H54 (cell line): ENCODE results near the gene HSD17B14.
"Not testable (repeated sequence)": the region's sequence is repeated elsewhere in the genome, so short reads cannot be mapped to it uniquely, and the experiment has no call there.

Experiments used
- DNase-seq: peaks from one replicate; pipeline ENCODE4 v3.0.0; 2011; ENCODE audit warnings: low spot score, mixed read lengths; ENCODE audit not compliant: insufficient read length
- FAIRE-seq: peaks from 3 replicates; lab custom pipeline; 2011; peaks lifted over from hg19 to GRCh38; lab: Jason Lieb, UNC
- POLR2A ChIP-seq: IDR thresholded peaks from 2 replicates; pipeline ENCODE4 v1.6.1; 2011; ENCODE audit warnings: low read depth, mild to moderate bottlenecking, low read length

HSD17B14 gene

DNA sequence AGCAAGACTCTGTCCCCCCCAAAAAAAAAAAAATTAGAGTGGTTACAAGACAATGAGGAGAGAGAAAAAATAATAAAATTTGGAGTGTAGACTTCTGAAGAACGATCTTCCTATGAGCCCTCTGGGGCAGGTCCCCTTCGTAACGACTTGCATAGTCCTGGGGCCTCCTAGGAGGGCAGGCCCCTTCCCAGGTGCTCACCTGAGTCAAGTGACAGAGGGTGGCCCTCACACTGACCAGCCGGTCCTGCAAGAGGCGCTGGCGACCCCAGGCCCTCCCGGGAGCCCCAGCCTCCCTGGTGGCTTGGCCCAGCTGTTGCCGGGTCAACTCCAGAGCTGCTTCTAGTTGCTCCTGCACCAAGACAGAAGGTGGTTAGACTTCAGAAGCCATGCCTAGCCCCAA, 17.2 kb upstream of the HSD17B14 start:
- DNase-seq (no peak), FAIRE-seq (no peak)
- no peak for TF ChIP-seq POLR2A

DNA sequence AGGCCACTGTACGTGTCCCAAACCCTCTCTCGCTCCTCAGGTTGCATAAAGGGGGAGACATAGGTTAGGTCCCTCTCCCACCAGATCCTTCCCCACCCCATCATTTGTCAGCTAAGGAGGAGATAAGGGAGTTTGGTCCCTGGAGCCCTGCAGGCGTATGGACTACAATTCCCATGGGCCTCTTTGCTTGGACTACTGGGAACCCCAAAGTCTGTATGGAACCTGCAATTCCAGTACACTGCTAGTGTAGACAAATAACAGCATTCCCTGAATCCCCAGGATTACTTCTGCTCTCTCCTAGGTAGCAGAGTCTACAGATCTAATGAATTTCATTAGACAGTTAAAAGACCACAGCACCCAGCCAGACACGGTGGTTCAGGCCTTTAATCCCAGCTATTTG, 16.0 kb upstream of the HSD17B14 start:
- TF ChIP-seq POLR2A: no peak
- no peak for DNase-seq
- FAIRE-seq: no peak

DNA sequence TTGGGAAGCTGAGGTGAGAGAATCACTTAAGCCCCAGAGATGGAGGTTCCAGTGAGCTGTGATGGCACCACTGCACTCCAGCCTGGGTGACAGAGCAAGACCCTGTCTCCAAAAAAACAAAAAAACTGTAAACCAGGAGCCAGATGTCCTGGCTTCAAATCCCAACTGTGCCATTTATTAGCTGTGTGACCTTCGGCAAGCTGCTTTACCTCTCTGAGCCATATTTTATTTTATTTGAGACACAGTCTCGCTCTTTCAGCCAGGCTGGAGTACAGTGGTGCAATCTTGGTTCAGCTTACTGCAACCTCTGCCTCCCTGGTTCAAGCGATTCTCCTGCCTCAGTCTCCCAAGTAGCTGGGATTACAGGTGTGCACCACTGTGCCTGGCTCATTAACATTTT, 10.4 kb upstream of the HSD17B14 start:
- not testable (repeated sequence) for DNase-seq, FAIRE-seq

DNA sequence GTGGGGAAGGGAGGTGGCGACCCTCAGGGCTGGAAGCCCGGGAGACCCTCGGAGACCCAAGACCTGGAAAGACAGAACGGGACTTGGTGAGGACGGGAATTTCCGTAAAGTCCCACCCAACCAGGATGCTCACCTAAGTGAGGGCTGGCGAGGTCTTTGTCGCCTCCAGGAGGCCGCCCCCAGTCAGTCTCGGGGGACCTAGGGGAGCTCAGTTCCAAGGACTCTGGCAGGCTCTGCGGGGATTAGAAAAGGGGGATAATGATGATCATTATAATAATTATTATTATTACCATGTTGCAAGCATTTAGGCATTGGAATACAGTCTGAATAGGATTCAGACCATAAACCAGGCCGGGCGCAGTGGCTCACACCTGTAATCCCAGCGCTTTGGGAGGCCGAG, 9.1 kb upstream of the HSD17B14 start:
- DNase-seq: no peak
- TF ChIP-seq POLR2A: no peak
- no peak for FAIRE-seq

DNA sequence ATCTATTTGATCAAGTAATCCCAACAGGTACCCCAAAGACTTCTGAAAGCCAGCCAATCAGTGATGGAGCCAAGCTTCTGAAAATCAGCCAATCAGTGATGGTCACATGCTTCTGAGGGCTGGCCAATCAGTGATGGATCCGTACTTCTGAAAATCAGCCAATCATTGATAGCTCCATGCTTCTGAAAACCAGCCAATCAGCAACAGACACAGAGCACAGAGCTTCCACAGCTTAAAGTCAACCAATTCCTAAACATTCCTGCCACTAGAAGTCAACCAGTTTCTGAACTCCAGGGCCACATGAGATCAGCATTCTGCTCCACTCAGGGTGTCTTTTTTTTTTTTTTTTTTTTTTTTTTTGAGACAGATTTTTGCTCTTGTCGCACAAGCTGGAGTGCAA, 8.2 kb upstream of the HSD17B14 start:
- DNase-seq (no peak), FAIRE-seq (no peak)
- no peak for TF ChIP-seq POLR2A

DNA sequence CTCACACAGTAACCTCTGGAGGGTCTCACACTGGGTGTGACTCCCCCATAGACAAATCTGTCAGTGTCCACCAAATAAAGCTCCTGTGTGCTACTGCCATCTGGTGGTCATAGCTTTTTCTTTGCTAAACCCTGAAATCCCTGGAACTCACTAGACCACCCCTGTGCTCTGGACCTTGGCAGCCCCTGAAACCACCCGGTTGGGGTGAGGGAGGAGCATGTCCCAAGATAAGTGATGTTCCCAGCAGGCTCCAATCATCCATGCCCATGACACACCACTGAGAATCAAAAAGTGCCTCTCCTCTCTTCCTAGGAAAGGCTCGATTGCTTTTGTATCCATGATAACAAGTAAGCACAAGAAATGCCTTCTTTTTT, 6.5 kb upstream of the HSD17B14 start:
- FAIRE-seq: no peak
- DNase-seq: no peak
- no peak for TF ChIP-seq POLR2A

DNA sequence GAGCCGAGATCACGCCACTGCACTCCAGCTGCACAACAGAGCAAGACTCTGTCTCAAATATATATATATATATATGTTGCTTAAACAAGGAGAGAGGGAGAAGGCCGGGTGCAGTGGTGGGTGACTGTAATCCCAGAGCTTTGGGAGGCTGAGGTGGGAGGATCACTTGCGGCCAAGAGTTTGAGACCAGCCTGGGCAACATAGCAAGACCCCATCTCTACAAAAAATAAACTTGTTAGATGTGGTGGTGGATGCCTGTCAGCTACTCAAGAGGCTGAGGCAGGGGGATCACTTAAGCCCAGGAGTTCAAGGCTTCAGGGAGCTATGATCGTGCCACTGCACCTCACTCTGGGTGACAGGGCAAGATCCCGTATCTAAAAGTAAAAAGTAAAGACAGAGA, 5.3 kb upstream of the HSD17B14 start:
- TF ChIP-seq POLR2A: no peak
- no peak for DNase-seq
- no peak for FAIRE-seq

DNA sequence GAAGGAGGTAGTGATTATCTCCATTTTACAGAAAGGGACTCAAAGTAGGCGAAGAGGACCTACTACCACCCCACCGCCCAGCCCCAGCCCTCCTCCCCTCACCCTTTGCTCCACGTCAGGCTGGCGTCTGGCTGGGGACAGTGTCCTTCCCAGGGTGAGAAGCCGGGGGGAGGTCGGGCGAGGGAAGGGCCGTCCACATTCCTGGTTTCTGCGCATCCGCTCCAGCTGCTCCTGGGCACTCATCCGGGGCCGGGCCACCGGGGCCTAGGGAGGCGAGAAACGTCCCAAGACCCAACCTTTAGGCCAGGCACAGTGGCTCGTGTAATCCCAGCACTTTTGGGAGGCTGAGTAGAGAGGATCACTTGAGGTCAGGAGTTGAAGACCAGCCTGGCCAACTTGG, 4.8 kb upstream of the HSD17B14 start:
- no peak for FAIRE-seq
- TF ChIP-seq POLR2A: no peak
- no peak for DNase-seq

DNA sequence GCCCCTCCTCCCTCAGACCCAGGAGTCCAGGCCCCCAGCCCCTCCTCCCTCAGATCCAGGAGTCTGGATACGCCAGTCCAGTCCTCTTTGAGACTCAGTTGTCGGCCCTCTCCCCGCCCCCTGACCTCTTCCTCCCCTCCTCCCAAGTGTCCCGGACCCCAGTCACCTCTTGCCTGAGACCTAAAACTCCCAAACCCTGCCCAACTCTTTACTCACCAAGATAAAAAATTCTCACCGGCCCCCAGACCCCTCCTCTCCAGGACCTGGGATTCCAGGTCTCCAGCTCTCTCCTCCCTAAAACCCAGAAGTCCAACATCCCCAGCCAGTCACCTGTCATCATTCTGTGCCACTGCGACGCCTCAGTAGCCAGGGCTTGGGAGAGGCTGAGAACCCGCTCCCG, 1.4 kb upstream of the HSD17B14 start:
- DNase-seq (no peak), FAIRE-seq (no peak)
- TF ChIP-seq POLR2A: no peak

DNA sequence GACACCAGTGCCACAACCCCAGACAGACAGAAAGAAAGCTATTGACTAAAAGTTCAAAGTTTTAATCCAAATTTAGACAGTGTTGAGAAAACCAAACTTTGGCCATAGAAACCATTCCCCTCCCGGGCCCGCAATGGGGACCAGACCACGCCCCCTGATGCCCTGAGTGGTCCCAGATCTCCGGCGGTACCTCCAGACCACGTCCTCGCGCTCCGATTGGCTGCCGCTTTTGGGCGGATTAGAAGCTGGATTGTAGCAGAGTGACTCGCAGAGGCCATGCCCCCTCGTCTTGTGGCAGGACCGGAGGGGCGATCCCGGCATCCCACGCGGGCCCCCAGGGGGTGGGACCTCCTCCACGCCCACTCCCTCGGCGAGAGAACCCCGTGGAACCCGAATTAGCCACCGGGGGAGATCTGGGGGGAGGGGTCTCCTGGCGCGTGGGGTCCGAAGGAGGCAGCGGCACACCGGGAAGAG, 797 bp upstream of the HSD17B14 start:
- no peak for TF ChIP-seq POLR2A
- FAIRE-seq: peak; percentile 20
- DNase-seq: peak; percentile 86

DNA sequence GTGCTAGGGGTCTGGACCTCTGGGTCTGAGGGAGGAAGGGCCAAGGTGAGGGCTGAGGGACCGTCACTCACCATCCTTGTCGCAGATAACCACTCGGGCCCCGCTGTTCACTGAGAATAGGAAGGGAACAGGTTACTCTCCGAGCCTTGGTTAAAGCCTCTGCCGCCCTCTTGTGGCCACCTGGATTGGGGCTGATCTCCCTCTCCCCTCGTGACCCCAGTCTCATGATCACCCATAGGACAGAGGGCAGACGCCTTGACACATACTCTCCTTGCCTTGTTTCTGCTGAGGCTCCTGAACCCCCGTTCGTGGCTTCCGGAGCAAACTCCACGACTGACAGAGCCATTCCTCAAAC, 580 bp downstream of the HSD17B14 start:
- FAIRE-seq: peak; percentile 57
- peak; percentile 68 for DNase-seq
- no peak for TF ChIP-seq POLR2A

DNA sequence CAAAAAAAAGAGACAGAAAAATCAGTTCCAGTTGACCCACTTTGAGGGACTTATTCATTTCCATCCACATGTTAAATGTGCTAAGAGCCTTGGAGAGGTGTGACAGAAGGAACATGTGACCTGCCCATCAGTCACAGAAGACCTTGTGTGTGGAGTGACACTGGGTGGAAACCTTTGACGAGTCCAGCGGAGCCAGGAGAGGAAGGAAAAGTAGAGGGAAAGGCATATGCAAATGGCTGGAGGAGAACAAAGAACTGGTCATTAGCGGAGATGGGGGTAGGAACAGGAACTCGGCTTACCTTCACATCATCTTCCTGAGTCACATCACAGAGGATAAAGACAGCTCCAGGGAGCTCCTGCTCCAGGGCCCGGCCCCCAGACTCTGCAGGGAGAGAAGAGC, 2.3 kb downstream of the HSD17B14 start:
- no peak for DNase-seq
- no peak for FAIRE-seq
- TF ChIP-seq POLR2A: no peak

DNA sequence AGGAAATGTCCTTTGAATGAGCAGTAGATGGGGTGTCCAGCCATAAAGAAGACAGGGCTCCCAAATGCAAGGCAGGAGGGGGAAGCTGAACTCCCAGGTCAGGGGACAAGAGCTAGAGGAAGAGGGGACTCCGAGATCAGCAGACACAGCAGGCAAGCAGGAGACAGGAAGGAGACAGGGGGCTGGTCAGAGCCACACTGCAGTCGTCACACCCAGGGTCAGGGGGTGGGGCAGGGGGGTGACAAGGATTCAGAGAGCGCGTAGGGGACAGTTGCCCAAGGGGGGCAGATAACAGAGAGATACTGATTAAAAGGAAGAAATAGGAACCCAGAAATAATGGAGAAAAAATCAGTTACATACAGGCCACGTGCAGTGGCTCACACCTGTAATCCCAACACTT, 3.2 kb downstream of the HSD17B14 start:
- DNase-seq (no peak), FAIRE-seq (no peak)
- TF ChIP-seq POLR2A: no peak

DNA sequence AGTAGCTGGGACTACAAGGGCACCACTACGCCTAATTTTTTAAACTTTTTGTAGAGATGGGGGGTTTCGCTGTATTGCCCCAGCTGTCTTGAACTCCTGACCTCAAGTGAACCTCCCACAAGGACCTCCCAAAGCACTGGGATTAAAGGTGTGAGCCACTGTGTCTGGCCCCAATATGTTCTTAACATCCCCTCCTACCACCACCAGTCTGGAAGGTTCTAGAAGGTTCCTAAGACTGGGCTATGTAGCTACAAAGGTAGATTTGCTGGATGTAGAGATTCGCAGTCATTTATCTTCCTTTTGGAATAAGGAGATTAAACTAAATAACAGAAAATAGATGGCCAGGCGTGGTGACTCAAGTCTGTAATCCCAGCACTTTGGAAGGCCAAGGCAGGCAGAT, 5.3 kb downstream of the HSD17B14 start:
- no peak for TF ChIP-seq POLR2A
- DNase-seq (no peak), FAIRE-seq (no peak)

DNA sequence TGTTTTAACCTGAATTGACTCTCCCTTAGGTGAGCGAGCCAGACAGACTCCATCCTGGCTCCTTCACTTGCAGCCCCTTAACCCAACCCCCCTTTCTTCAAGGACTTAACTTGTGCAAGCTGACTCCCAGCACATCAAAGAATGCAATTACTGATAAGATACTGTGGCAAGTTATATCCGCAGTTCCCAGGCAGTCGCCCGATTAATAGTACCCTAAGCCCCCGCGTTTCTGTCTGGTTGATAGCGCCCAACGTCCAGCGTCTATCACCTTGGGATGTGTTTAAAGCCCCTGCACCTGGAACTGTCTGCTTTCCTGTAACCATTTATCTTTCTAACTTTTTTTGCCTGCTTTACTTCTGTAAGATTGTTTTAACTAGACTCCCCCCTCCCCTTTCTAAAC, 6.2 kb downstream of the HSD17B14 start:
- FAIRE-seq (no peak), DNase-seq (no peak)
- TF ChIP-seq POLR2A: no peak

DNA sequence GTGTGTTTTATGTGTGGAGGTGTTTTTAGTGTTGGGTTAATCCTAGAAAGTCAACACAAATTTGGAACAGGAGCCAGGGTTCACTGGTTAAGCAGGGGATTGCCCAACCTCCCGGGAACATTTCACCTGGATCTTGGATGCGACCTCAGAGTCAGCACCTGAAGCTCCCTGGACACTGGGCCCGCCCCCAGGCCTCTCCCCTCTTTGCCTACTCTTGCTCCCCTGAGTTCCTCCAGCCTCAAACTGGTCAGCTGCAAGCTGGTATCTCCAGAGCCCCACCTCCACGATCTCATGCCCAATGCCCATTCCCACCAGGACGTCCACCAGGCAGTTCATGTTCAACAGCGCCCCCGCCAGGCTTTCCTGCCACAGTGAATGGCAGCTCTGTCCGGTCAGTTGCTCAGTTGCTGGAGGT, 9.7 kb downstream of the HSD17B14 start:
- FAIRE-seq: no peak
- no peak for DNase-seq

DNA sequence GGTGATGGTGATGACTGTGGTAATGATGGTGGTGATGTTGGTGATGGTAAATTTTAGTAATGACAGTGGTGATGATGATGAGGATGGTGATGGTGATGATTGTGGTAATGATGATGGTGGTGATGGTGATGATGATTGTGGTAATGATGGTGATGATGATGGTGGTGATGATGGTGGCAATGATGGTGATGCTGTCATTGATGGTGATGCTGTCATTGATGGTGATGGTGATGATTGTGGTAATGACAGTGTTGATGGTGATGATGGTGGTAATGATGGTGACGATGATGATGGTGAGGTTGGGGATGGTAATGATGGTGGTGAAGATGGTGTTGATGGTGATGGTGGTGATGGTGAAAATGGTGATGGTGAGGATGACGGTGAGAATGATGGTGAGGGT, 13.8 kb downstream of the HSD17B14 start:
- DNase-seq: no peak
- no peak for FAIRE-seq
- TF ChIP-seq POLR2A: no peak

More for the DNA sequence above, 9.7 kb downstream of the HSD17B14 start:
- no peak for TF ChIP-seq POLR2A
